GM12801 (cell line): ENCODE measurements around the gene ARHGAP27.

Experiments used
- CTCF ChIP-seq: IDR thresholded peaks from one replicate; pipeline ENCODE4 v1.5.1; 2011; ENCODE audit warnings: control low read depth; ENCODE audit not compliant: insufficient read length; ENCODE audit errors: extremely low read depth

The ARHGAP27 gene

GRCh38 chr17:45371414-45372324 lies 61.0 kb downstream of the ARHGAP27 start:
- no peak for TF ChIP-seq CTCF

DNA sequence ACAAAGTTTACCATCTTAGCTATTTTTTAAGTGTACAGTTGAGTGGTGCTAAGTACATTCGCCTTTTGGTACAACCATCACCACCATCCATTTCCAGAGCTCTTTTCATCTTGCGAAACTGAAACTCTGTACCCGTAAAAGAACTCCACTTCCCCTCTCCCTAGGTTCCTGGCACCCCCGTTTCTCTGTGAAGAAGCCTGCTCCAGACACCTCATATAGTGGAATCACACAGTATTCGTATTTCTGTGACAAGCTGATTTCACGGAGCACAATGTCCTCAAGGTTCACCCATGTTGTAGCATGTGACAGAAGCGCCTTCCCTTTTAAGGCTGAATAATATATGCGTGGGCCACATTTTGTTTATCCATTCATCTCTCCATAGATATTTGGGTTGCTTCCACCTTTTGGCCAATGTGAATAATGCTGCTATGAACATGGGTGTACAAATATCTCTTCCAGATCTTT lies 61.7 kb downstream of the ARHGAP27 start:
- no peak for TF ChIP-seq CTCF

- TF ChIP-seq CTCF: no peak
Measured at GRCh38 chr17:45369421-45369820, 63.2 kb downstream of the ARHGAP27 start.

GRCh38 chr17:45368651-45369050 lies 64.0 kb downstream of the ARHGAP27 start:
- TF ChIP-seq CTCF: no peak

GRCh38 chr17:45367216-45367615 lies 65.5 kb downstream of the ARHGAP27 start:
- TF ChIP-seq CTCF: no peak

GRCh38 chr17:45366691-45367090 lies 66.0 kb downstream of the ARHGAP27 start:
- TF ChIP-seq CTCF: no peak

DNA sequence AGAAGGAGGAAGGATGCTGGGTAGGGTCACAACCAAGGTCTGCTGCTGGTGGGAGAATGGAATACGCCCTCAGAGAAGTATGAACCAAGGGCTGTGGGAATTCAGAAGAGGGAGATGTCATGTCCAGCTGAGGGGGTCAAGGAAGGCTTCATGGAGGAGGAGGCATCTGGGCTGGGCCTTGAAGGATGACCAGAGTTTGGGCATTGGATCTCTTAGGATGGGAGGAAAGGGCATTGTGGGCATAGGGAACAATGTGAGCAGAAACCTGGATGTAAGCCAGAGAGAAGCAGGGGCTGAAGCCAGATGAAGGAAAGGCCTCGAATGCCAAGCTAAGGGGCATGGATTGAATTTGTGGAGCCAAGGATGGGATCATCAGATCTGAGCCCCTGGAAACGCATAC lies 66.6 kb downstream of the ARHGAP27 start:
- no peak for TF ChIP-seq CTCF
